ENCODE results near the gene POLR2E.

The POLR2E gene

DNA sequence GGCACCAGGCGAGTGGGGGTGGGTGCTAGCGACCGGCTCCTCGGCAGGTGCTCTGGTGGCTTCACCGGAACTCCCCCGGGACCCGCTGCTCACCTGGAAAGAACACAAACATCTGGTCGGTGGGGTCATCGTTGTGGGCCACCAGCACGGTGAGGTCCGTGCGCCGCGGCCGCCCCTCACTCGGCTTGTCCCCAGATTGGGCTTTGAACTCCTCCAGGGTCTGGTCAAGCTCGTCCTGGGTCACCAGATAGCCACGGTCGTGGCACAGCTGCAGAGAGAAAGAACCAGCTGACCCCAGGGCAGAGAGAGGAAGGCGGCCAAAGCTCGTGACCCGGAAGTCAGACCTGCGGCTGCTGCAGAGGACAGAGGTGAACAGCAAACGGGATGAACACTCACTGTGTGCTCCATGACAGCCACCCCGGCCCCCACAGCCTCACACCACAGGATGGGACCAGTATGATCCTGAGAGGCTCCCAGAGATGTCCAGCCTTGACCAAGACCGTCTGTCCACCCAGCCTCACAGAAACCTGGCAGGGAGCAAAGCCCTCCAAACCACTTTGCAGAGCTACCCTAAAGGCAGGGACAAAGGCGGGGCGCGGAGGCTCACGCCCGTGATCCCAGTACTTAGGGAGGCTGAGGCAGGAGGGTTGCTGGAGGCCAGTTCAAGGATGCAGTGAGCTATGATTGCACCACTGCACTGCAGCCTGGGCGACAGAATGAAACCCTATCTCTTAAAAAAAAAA is 1.2 kb downstream of the POLR2E start:
- DNase-seq (ENCODE audit: low read depth), result no peak

DNA sequence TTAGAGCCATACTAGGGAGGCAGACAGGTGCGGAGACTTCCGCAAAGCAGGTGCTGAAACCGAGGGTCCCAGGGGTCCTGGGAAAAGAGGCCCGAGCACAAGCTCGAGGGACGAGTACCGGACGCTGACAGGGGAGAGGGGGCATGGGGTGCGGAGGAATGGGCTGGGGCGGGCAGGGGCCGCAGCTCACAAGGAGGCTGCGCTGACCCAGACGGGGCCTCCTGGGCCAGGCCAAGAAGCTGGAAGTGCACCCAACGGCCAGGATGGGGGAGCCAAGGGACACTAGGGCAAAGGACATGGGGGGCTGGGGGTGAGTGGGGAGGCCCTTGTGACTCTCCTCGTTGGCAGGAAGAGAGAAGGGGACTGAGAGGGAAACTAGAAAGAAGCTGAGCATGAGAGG is 1.8 kb downstream of the POLR2E start:
- DNase-seq (ENCODE audit: low read depth), result no peak

DNA sequence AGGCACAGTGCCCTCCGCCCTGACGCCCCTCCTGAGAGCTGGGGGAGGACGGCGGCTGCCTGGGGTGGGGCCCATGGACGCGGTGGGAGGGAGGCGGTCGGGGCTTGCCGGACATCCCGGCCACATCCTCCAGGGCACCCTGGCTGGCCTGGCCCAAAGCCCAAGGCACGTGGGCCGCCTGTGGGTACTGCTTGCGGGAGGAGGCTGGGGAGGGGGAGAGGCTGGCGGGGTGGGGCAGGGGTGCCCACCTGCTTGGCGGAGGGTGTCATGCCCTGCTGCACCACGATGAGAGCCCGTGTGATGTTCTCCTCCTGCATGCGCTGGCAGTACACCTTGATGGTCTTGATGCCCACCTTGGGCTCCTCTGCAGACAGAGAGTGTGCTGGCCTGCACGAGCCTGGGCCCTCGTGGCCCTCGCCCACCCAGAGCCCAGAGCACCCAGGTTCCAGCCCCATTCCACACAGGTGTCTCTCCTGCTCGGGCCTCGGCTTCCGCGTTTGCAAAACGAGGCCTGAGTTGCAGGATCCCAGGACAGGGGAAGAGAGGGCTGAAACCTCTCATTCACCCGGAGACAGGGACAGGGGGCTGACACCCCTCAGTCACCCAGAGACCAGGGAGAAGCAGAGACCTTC is 3.5 kb downstream of the POLR2E start:
- no peak for DNase-seq (ENCODE audit: low read depth)

DNA sequence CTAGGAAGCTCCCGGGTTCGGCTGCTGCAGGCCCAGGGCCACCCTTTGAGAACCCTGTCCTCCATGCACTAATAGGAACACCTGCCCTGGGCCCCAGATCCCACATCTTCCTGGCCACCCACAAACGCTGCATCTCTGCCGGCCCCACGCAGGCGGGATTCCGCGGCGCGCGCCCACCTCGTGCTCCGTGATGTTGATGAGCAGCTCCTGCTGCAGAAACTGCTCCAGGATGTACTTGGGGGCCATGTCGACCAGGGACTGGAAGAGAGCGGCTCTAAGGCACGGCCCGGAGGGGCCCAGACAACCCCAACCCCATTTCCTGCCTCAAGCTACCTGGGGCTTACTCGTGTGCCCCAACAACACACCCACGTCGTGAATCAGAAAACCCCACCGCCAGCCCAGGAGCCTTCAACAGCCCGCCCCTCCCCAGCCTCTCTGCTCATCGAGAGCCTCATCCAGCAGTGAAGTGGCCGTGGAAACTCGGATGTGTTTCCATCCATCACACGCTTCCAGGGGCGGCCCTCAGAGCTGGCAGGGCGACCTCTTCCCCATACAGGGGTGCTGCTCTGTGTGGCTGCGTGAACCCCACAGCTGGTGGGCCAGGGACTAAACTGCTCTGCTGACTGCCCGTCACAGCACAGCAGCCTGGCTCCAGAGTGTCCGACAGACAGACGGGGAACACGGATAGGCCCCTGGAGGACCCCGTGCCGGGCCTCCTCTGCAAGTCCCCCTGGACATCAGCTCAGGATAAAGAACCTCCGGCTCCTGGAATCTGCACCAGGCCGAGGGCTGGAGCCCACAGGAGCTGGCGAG is 4.2 kb downstream of the POLR2E start:
- no peak for DNase-seq (ENCODE audit: low read depth)

DNA sequence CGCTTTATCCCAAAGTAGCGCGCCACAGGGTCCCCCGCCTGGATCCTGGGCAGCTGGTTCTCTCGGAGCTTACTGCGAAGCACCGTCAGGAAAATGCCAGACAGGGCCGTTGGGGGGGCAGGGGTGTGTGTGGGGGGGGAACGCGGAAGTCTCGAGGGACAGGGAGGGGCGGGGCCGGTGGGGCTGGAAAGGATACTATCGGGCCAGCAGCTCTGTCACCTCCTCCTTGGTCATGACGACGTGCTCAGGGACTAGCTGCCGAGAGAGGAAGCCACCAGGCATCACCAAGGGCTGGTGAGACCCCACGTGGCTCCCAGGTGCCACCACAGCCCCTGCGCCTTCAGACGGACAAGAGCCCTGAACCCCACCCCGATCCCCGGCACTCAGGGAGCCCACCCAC is 5.3 kb downstream of the POLR2E start:
- no peak for DNase-seq (ENCODE audit: low read depth)

DNA sequence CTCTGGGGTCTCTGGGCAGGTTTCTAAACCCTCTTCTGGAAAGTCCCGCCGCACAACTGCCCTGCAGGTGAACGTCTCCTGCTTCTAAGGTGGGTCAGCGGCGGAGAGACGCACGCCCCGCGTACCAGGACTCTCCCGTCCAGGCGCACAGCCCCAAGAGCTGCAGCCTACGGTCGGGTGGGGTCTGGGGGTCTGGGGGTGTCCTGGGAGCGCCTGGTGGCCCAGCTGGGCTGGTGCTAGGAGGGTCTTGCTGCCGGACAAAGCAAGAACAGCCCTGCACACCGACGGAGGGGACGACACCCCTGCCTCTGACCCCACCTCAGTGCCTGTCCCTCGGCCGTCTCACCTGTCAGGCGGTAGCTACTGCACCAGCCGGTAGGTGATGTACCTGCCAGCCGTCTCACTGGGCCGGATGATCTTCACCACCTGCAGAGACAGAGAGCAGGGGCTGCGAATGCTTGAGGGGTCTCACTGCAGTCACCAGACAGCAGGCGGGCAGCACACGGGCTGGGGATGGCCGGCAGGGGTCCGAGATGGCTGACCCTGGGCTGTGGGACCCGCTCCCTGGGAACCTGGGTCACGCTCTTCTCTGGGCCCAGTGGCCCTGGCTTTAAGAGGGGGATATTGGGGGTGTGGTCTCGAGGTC is 5.9 kb downstream of the POLR2E start:
- no peak for DNase-seq (ENCODE audit: low read depth)

DNA sequence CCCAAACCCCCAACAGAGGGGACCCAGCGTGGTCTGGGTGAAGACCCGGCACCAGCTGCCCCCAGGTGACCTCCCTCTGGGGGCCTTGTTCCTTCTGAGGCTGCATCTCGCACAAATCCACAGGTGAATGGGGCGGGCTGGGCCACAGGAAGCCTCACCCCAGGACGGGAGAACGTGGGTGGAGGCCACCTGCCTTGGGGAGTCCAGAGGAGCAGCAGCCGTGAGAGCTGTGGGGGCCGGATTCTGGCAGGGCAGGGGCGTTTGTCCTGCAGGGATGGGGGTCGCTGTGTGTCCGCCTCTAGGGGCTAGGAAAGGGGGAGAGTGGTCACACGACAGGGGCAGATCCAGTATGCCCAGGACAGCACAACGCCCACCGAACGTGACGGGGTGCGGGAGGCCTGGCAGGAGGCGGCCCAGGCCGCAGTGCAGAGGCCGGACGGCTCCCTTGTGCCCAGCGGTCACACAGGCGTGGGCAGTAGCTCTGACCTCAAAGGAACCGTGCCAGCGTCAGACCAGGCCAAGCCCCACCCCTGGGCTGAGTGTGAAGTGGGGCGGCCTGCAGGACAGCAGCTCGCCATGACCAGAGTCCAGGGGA is 6.7 kb downstream of the POLR2E start:
- no peak for DNase-seq (ENCODE audit: low read depth)

DNA sequence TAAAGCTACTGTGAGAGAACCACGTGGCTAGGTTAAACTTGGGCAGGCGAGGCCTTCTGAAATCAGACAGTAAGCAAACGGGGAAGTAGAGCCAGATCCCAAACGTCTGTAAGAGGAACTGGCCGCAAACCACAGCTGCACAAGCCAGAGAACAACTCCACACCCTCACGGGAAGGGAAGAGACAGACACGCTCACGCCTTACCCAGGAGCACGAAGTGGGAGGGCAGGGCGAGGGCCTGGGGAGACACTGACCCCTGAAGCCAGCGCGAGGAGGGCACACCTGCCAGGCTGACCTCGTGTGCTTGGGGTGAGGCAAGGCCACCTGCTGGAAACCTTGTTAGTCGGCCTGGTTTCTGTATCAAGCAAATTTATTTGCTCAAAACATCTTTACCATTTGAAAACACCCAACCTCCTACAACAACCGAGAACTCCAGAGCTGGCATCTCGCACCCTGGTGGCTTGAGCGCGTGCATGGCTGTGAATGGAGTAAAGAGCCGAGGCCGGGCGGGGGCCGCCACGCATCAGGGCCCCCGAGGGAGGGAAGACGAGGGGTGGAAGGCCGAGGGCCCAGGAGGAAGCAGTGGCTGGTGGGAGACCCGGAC is 7.3 kb downstream of the POLR2E start:
- no peak for DNase-seq (ENCODE audit: low read depth)

DNA sequence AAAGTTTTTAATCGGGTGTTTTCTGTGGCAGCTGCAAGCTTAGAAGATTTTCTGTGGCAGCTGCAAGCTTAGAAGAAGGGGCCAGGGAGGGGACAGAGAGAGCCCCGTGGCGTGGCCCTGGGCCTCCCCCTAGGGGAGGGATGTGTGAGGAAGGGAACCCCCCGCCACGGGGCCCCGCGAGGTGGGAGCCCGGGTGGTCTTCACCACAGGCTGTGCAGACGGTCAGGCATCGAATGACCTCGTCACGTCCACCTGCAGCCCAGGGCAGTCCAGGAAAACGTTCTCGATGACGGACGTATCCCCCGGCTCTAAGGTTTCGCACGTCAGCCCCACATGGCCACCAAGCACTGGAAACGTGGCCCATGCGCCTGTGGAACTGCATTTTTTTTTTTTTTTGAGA is 8.6 kb downstream of the POLR2E start:
- DNase-seq (ENCODE audit: low read depth), result no peak

DNA sequence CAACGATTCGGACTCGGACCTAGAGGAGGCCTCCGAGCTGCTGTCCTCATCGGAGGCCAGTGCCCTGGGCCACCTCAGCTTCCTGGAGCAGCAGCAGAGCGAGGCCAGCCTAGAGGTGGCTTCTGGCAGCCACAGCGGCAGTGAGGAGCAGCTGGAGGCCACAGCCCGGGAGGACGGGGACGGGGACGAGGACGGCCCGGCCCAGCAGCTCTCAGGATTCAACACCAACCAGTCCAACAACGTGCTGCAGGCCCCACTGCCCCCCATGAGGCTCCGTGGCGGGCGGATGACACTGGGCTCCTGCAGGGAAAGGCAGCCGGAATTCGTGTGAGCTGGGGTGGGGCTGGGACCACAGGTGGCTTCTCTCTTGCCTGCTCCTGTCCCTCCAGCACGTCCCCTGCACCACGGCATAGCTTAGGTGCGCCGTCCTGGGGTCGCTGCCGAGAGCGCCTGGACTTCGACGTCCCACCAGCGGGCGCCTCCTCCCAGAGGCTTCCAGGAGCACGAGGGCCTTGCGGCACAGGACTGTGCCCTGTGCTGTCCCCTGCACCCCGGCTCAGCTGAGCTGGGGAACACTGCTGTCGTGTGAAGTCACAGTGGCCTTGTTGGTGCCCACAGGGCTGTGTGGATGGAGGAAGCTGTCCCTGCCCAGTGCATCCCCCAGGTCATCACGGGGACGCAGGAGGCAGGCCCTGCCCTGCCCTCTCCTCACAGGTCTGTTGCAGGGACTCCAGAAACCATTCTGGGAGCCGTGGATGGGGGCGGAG is 9.3 kb downstream of the POLR2E start:
- no peak for DNase-seq (ENCODE audit: low read depth)

DNA sequence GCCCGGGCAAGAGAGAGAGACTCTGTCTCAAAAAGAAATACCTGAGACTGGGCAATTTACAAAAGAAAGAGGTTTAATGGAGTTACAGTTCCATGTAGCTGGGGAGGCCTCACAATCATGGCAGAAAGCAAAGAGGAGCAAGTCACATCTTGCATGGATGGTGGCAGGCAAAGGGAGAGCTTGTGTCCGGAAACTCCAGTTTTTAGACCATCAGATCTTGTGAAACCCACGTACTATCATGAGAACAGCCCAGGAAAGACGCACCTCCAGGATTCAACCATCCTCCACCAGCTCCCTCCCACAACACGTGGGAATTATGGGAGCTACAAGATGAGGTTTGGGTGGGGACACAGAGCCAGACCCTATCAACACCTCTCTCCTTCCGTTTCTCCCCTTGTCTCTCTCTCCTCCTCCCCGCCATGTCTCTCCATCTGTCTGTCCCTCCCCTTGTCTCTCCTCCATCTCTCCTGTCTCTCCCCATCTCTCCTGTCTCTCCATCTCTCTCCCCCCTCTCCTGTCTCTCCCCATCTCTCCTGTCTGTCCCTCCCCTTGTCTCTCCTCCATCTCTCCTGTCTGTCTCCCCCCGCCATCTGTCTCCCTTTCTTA is 10.0 kb downstream of the POLR2E start:
- no peak for DNase-seq (ENCODE audit: low read depth)

DNA sequence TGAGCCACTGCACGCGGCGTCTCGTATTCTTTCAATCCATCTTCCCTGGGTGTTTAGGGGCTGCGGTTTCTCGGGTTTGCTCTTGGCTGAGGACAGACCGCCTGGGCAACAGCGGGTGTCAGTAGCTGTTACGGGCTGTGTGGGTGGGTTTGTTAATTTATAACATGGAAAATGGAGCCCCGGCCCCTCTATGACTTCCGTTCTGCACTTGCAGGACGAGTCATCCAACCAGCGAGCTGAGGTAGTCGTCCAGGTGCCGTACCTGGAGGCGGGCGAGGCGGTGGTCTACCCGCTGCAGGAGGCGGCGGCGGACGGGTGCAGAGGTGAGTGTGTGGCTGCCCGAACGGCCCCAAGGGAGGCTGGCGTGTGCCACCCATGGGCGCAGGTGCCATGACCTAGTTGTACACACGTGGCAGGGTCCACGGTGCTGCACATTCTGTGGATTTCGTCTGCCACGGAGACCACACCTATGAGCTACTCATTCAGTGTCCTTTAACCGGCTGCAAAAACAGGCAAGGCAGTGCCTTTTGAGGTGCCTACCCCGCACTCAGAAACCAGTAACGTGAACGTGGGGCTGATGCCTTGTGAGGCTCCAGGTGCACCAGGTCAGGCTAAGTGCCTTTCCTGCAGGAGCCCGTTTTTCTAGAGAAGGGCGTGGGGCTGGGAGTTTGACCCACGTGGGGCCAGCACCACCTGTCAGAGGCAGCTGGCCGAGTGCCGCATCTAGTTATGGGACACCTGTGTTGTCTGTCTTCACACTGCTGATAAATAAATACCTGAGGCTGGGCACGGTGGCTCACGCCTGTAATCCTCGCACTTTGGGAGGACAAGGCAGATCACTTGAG is 10.9 kb downstream of the POLR2E start:
- no peak for DNase-seq (ENCODE audit: low read depth)

DNA sequence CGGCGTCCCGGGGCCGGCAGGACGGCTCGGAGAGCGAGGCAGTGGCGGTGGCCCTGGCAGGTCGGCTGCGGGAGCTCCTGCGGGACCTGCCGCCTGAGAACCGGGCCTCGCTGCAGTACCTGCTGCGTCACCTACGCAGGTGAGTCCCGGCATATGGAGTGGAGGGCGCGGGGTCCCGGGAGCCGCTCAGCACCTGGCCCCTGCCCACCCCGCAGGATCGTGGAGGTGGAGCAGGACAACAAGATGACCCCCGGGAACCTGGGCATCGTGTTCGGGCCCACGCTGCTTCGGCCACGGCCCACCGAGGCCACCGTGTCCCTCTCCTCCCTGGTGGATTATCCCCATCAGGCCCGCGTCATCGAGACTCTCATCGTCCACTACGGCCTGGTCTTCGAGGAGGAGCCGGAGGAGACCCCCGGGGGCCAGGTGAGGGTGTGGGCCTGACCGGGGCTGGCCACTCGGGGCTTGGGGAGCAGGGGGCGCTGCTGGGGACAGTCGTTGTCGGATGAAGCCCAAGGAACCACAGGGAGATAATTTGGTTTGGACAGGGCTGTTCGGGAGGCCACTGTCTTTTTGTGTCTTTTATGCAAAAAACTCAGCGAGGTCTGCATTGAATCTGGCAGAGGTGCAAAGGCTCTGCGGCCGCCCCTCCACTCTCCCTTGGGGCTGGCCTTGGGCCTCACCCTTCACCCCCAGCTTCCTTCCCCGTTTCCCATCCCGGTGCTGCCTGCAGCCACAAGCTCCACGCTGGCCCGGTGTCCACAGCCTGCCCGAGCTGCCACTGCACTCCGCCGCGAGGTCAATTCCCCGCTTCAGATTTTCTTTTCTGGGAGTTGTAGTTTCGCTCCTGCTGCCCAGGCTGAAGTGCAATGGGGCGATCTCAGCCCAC is 12.0 kb downstream of the POLR2E start:
- DNase-seq (ENCODE audit: low read depth), result no peak

DNA sequence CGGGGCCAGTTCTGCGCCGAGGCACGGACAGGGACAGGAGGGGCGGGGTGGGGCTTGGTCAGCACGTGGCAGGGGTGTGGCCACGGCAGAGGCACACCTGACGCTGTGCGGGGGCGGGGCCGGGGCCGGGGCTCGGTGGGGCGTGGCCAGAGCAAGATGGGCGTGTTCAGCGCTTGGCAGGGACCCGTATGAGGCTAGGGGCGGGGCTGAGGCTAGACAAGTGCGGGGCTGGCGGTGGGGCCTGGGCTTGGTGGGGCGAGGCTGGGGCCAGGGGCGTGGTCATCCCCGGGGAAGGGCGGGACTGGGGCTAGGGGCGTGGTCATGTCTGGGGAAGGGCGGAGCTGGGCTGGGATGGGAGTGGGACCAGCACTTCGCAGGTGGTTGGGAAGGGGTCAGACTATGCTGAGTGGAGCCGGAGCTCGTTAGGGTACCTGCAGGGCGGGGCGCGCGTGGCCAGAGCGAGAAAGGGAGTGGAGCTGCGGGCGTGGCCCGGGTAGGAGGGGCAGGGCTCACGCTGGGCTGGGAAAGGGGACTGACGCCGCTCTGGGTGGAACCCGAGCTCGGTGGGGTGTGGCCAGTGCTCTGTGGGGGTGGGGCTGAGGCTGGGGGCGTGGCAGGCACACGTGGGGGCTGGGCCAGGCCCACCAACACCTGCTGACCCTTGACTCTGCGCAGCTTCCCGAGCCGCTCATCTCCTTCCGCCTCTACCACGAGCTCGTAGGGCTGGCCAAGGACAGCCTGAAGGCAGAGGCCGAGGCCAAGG is 12.8 kb downstream of the POLR2E start:
- DNase-seq (ENCODE audit: low read depth), result peak; percentile 58

DNA sequence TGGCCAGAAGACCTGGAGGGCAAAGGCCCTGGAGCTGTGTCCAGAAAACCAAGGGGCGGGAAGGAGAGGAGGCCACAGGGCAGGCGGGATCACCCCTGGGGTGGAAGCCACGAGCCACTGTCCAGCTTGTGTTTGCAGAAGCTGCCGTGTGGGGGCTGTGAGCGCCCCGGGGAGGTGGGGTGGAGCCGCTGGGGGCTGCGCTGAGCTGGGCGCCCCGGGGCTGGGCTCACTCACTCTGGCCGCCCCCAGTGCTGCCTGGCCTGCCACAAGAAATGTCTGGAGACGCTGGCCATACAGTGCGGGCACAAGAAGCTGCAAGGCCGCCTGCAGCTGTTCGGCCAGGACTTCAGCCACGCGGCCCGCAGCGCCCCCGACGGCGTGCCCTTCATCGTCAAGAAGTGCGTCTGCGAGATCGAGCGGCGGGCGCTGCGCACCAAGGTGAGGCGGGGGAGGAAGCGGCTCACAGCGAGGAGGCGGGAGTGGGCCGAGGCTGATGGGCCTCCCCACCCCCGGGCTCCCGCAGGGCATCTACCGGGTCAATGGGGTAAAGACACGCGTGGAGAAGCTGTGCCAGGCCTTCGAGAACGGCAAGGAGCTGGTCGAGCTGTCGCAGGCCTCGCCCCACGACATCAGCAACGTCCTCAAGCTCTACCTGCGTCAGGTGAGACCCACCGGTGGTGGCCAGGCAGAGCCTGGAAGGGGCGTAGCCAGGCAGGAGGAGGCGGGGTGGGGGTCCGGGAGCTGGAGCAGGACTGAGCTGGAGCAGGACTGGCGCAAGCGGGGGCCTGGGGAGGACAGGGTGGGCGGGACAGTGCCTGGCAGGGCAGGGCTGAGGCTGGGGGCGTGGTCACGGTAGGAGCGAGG is 13.6 kb downstream of the POLR2E start:
- DNase-seq (ENCODE audit: low read depth), result no peak

DNA sequence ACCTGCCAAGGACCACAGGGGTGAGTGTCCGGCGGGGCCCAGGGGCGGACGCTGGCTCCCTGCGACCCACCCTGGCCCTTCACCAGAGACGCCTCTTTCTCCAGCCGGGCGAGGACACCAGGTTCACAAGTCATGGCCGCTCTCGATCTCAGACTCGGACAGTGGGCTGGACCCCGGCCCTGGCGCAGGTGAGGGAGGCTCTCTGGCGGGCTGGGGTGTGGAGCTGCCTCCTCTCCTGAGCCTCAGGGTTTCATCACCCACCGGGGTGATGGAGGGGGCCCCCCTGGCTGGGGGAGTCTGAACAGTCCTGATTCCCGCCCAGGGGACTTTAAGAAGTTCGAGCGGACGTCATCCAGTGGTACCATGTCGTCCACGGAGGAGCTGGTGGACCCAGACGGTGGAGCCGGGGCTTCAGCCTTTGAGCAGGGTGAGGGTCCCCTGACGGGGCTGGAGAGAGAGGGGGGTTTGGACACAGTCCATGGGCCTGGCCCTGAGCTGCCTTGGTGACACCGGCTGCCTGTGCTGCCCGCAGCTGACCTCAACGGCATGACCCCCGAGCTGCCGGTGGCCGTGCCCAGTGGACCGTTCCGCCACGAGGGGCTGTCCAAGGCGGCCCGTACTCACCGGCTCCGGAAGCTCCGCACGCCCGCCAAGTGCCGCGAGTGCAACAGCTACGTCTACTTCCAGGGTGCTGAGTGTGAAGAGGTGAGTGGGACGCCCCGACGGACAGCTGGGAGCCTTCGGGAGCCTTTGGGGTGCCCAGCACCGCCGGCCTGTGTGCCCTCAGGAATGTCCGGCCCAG is 14.6 kb downstream of the POLR2E start:
- DNase-seq (ENCODE audit: low read depth), result no peak

Data from stimulated activated CD4-positive, alpha-beta T cell treated with anti-CD3 and anti-CD28 coated beads, Interleukin-2, amount 100 ng/mL, for 4 hours (primary cell).